Activated CD8-positive, alpha-beta T cell treated with anti-CD3 and anti-CD28 coated beads for 36 hours (primary cell): ENCODE data around the gene NCKAP5L. TPM values are rescaled to one million over a fixed set of nuclear protein-coding genes. Genes with fewer than 3 reads are reported as not detected.

Experiments
- ATAC-seq: fragments of 200-7000 bp; cut with Tn5 transposase; one replicate; pipeline ENCODE4 v1.10.0; 2021; ENCODE audit warnings: mild to moderate bottlenecking, moderate library complexity
- CTCF ChIA-PET: fragments of 350-600 bp; sonication (Branson Sonifier 250); formaldehyde crosslinking; loops from one replicate; lab custom pipeline; 2021; ENCODE audit warnings: antibody characterized with exemption; lab: Charles Lee
- POLR2A ChIA-PET: fragments of 350-600 bp; sonication (Branson Sonifier 250); formaldehyde crosslinking; loops from one replicate; lab custom pipeline; 2021; ENCODE audit warnings: antibody characterized with exemption; lab: Charles Lee
- DNase-seq: peaks from one replicate; pipeline ENCODE4 v3.0.0-alpha.2; 2020
- H3K27ac Mint-ChIP-seq: one replicate; pipeline ENCODE4 v1.8.0; 2021; ENCODE audit warnings: mild to moderate bottlenecking, mixed read lengths
- H3K27me3 Mint-ChIP-seq: one replicate; pipeline ENCODE4 v1.8.0; 2021; ENCODE audit warnings: mixed read lengths
- H3K36me3 Mint-ChIP-seq: one replicate; pipeline ENCODE4 v1.8.0; 2021; ENCODE audit warnings: low read depth, mixed read lengths
- H3K4me1 Mint-ChIP-seq: one replicate; pipeline ENCODE4 v1.8.0; 2021; ENCODE audit warnings: low read depth, mixed read lengths
- H3K4me3 Mint-ChIP-seq: one replicate; pipeline ENCODE4 v1.8.0; 2021; ENCODE audit warnings: mild to moderate bottlenecking, moderate library complexity, mixed read lengths
- H3K9me3 Mint-ChIP-seq: one replicate; pipeline ENCODE4 v1.8.0; 2021; ENCODE audit warnings: mixed read lengths
- CTCF ChIP-seq: fragments of 200-600 bp; IDR thresholded peaks from one replicate; pipeline ENCODE4 v1.8.0; 2022; ENCODE audit warnings: antibody characterized with exemption, mild to moderate bottlenecking
- intact Hi-C: fragments of 100-400 bp; cut with micrococcal nuclease; formaldehyde crosslinking; loops from one replicate; pipeline ENCODE4 v1.10.0; 2022
- total RNA-seq, 2 experiments: library from RNA; stranded (reverse); gene quantifications; one replicate each; pipeline ENCODE4 v1.2.3, GENCODE V29; 2021

The NCKAP5L gene
- total RNA-seq, 2 experiments from 2014 or later: 5.5 to 5.7 TPM

- Mint-ChIP-seq H3K4me1 (peaks cover 16% of the 10 kb centered on the region), H3K4me3 (no peak overlapping the region), H3K27me3 (no peaks in the 10 kb centered on the region), H3K36me3 (no peaks in the 10 kb centered on the region), H3K9me3 (no peaks in the 10 kb centered on the region), H3K27ac (no peak overlapping the region)
- DNase-seq (no peak), ATAC-seq (no peak)
- ChIA-PET CTCF (interaction anchor here (2.5 to 7.7 kb wide), 3 partner anchors 8 to 91 kb away, joined by 7 to 67 read pairs (median 15); partner anchors contain the start of gene TMBIM6), POLR2A (interaction anchor here (0.7 to 1.1 kb wide), 4 partner anchors 11 to 91 kb away, joined by 3 to 5 read pairs (median 4); partner anchors contain the start of genes BCDIN3D and TMBIM6)
- TF ChIP-seq CTCF: no peak
- intact Hi-C loops: no loop called here
Measured at GRCh38 chr12:49831717-49832116, 3.5 kb upstream of the NCKAP5L start.

GRCh38 chr12:49827401-49828099, 663 bp downstream of the NCKAP5L start:
- no peak for ATAC-seq
- TF ChIP-seq CTCF: no peak

GRCh38 chr12:49827051-49827400, 1.2 kb downstream of the NCKAP5L start:
- Mint-ChIP-seq H3K9me3 (no peaks in the 10 kb centered on the region), H3K4me3 (peak overlapping the region; percentile 90), H3K36me3 (peaks cover 4% of the 10 kb centered on the region), H3K4me1 (peaks cover 29% of the 10 kb centered on the region), H3K27me3 (no peaks in the 10 kb centered on the region), H3K27ac (no peak overlapping the region)
- POLR2A ChIA-PET: interaction anchor here (0.6 kb wide), 1 partner anchor 43 kb away, joined by 3 read pairs; no protein-coding TSS in a partner anchor
- intact Hi-C loops: no loop called here
- no peak for DNase-seq
- no peak for ATAC-seq
- TF ChIP-seq CTCF: no peak
- CTCF ChIA-PET: interaction anchor here (0.8 to 7.7 kb wide), 6 partner anchors 13 to 140 kb away, joined by 3 to 67 read pairs (median 7); partner anchors contain the start of gene TMBIM6

More at GRCh38 chr12:49827401-49828099, 663 bp downstream of the NCKAP5L start:
- peak; percentile 37 for DNase-seq
- no peaks in the 10 kb centered on the region for H3K27me3 Mint-ChIP-seq
- ChIA-PET POLR2A (interaction anchor here (0.6 to 1.5 kb wide), 4 partner anchors 16 to 86 kb away, joined by 3 to 6 read pairs (median 4); partner anchors contain the start of genes BCDIN3D and TMBIM6), CTCF (interaction anchor here (0.8 to 7.7 kb wide), 9 partner anchors 12 to 118 kb away, joined by 3 to 67 read pairs (median 9); partner anchors contain the start of gene TMBIM6)
- intact Hi-C loops: no loop called here
- H3K9me3 Mint-ChIP-seq: no peaks in the 10 kb centered on the region
- H3K4me1 Mint-ChIP-seq: peaks cover 29% of the 10 kb centered on the region
- peak overlapping the region; percentile 90 for H3K4me3 Mint-ChIP-seq
- H3K27ac Mint-ChIP-seq: no peak overlapping the region
- H3K36me3 Mint-ChIP-seq: peaks cover 4% of the 10 kb centered on the region

GRCh38 chr12:49825971-49826421, 2.2 kb downstream of the NCKAP5L start:
- no peak for DNase-seq
- ATAC-seq: no peak
- intact Hi-C loops: no loop called here
- H3K27me3 Mint-ChIP-seq: no peaks in the 10 kb centered on the region
- no peak overlapping the region for H3K4me3 Mint-ChIP-seq
- no peak overlapping the region for H3K27ac Mint-ChIP-seq
- POLR2A ChIA-PET: interaction anchor here (0.6 to 0.9 kb wide), 3 partner anchors 15 to 84 kb away, joined by 3 to 4 read pairs (median 4); partner anchors contain the start of gene TMBIM6
- no peak for TF ChIP-seq CTCF
- no peaks in the 10 kb centered on the region for H3K9me3 Mint-ChIP-seq
- CTCF ChIA-PET: interaction anchor here (1.0 to 7.7 kb wide), 5 partner anchors 14 to 141 kb away, joined by 3 to 67 read pairs (median 9); partner anchors contain the start of gene TMBIM6
- H3K36me3 Mint-ChIP-seq: peaks cover 4% of the 10 kb centered on the region
- H3K4me1 Mint-ChIP-seq: peaks cover 39% of the 10 kb centered on the region
